ENCODE data around the gene PRKRIP1.

Gene PRKRIP1

DNA sequence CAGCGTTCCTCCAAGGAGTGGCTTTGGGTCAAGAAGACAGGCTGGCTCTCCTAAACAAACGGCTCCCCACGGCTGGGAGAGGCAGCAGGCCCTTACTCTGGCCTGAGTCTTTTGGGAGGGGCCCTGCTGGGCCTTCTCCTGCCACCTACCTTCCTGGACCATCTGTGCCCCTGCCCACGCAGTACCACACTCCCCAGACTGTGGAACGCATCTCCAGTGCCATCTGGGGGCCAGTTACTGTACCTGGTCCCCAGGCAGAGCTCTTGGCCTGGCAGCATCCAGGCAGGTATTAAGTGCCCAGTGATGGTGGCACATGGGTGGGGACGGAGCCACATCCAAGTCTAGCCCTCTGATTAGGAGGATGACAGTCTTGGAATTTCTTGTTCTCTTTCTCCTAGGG lies 54.1 kb downstream of the PRKRIP1 start:
- no peaks in the 10 kb centered on the region for H3K9me2 ChIP-seq (replicated peaks; ENCODE audit: insufficient read depth, low read length)
- H3K36me3 ChIP-seq (ENCODE audit: low read length) = peaks cover 15% of the 10 kb centered on the region; the same call in 1 of the 2 replicates
- H3K9ac ChIP-seq (ENCODE audit: low read length) = no peak overlapping the region
- H2AFZ ChIP-seq (ENCODE audit: low read depth, low read length, severe bottlenecking) = no peak overlapping the region
- H3F3A ChIP-seq (ENCODE audit: insufficient read depth) = peaks cover 11% of the 10 kb centered on the region
- no peaks in the 10 kb centered on the region for H3K9me3 ChIP-seq (ENCODE audit: insufficient read depth, low read length)
- H3K27me3 ChIP-seq (ENCODE audit: low read length) = no peaks in the 10 kb centered on the region
- H3K4me3 ChIP-seq (ENCODE audit: insufficient read depth, low read length, poor library complexity, severe bottlenecking) = no peak overlapping the region
- TF ChIP-seq EZH2phosphoT487 (conservative IDR thresholded peaks at IDR 0.05; ENCODE audit: low read length) = no peak
- TF ChIP-seq, protein P1, sequence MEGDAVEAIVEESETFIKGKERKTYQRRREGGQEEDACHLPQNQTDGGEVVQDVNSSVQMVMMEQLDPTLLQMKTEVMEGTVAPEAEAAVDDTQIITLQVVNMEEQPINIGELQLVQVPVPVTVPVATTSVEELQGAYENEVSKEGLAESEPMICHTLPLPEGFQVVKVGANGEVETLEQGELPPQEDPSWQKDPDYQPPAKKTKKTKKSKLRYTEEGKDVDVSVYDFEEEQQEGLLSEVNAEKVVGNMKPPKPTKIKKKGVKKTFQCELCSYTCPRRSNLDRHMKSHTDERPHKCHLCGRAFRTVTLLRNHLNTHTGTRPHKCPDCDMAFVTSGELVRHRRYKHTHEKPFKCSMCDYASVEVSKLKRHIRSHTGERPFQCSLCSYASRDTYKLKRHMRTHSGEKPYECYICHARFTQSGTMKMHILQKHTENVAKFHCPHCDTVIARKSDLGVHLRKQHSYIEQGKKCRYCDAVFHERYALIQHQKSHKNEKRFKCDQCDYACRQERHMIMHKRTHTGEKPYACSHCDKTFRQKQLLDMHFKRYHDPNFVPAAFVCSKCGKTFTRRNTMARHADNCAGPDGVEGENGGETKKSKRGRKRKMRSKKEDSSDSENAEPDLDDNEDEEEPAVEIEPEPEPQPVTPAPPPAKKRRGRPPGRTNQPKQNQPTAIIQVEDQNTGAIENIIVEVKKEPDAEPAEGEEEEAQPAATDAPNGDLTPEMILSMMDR (IDR thresholded peaks at IDR 0.05; ENCODE audit: insufficient read depth, low read length, poor library complexity, severe bottlenecking) = peak; percentile 88
- H4K20me1 ChIP-seq (ENCODE audit: low read depth, low read length) = no peaks in the 10 kb centered on the region
- H3K27ac ChIP-seq (ENCODE audit: low read depth, low read length) = 0 out of 2 replicates have a peak overlapping the region, but pooled peaks have one; percentile 27
- H3K4me2 ChIP-seq (ENCODE audit: low read depth, low read length, poor library complexity, severe bottlenecking) = no peak overlapping the region
- no peaks in the 10 kb centered on the region for H3K79me2 ChIP-seq (ENCODE audit: insufficient read depth, low read length)

DNA sequence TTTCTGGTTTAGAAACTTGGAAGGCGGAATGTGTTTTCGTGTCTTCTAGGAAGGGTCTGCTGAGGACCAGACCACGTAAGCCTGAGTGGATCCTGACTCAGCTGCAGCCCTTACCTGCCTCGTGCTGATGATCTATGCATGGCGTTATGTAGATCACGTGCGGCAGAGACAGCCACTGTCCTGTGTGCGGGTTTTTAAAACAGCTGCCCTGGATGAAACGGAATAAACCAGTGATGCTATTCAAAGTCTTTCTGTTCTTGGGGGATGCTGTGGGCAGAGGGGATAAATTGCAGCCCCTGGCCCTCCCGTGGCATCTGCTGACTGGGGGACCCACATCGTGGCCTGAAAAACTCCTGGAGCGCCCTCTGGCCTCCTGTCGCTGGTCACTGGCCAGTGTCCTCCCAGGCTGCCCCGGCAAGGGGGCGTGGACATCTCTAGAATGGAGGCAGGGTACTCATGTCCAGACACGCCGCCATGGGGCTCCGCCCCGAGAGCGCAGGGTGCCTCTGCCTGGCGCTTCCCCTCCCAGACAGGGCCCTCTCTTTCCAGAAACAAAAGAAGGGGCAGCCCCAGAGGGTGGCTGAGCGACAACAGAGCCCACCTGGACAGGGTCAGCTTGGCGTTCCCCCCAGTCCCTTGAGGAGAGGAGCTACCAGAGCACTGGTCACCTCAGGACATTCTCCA lies 55.4 kb downstream of the PRKRIP1 start:
- Histone ChIP-seq H4K20me1 (ENCODE audit: low read depth, low read length) (no peaks in the 10 kb centered on the region), H3K27ac (ENCODE audit: low read depth, low read length) (no peak overlapping the region), H3K9me2 (replicated peaks; ENCODE audit: insufficient read depth, low read length) (no peaks in the 10 kb centered on the region), H3F3A (ENCODE audit: insufficient read depth) (peaks cover 5% of the 10 kb centered on the region; the same call in 1 of the 2 replicates), H3K9ac (ENCODE audit: low read length) (no peak overlapping the region), H3K9me3 (ENCODE audit: insufficient read depth, low read length) (no peaks in the 10 kb centered on the region), H3K4me2 (ENCODE audit: low read depth, low read length, poor library complexity, severe bottlenecking) (no peak overlapping the region), H3K4me3 (ENCODE audit: insufficient read depth, low read length, poor library complexity, severe bottlenecking) (no peak overlapping the region), H2AFZ (ENCODE audit: low read depth, low read length, severe bottlenecking) (no peak overlapping the region), H3K27me3 (ENCODE audit: low read length) (no peaks in the 10 kb centered on the region), H3K79me2 (ENCODE audit: insufficient read depth, low read length) (no peaks in the 10 kb centered on the region), H3K36me3 (ENCODE audit: low read length) (peaks cover 6% of the 10 kb centered on the region; the same call in 1 of the 2 replicates)
- no peak for TF ChIP-seq EZH2phosphoT487 (conservative IDR thresholded peaks at IDR 0.05; ENCODE audit: low read length)
- TF ChIP-seq, protein P1 (IDR thresholded peaks at IDR 0.05; ENCODE audit: insufficient read depth, low read length, poor library complexity, severe bottlenecking) = no peak

DNA sequence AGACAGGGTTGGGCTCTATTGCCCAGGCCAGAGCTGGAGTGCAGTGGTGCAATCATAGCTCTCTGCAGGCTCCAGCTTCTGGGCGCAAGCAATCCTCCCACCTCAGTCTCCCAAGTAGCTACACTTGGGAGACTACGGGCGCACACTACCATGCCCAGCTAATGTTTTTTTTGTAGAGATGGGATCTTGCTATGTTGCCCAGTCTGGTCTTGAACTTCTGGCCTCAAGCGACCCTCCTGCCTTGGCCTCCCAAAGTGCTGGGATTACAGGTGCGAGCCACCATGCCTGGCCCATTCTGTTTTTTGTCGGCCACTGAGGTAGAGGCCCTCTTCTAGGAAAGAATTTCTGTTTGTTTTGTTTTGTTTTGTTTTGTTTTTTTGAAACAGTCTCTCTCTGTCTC lies 56.3 kb downstream of the PRKRIP1 start:
- Histone ChIP-seq H3K9me3 (ENCODE audit: insufficient read depth, low read length) (no peaks in the 10 kb centered on the region), H3K79me2 (ENCODE audit: insufficient read depth, low read length) (no peaks in the 10 kb centered on the region), H3K4me2 (ENCODE audit: low read depth, low read length, poor library complexity, severe bottlenecking) (no peak overlapping the region), H3K27me3 (ENCODE audit: low read length) (no peaks in the 10 kb centered on the region), H4K20me1 (ENCODE audit: low read depth, low read length) (no peaks in the 10 kb centered on the region), H3K36me3 (ENCODE audit: low read length) (no peaks in the 10 kb centered on the region), H2AFZ (ENCODE audit: low read depth, low read length, severe bottlenecking) (no peak overlapping the region), H3K27ac (ENCODE audit: low read depth, low read length) (no peak overlapping the region), H3K4me3 (ENCODE audit: insufficient read depth, low read length, poor library complexity, severe bottlenecking) (no peak overlapping the region), H3K9ac (ENCODE audit: low read length) (no peak overlapping the region), H3K9me2 (replicated peaks; ENCODE audit: insufficient read depth, low read length) (no peaks in the 10 kb centered on the region), H3F3A (ENCODE audit: insufficient read depth) (peaks cover 5% of the 10 kb centered on the region; the same call in 1 of the 2 replicates)
- no peak for TF ChIP-seq EZH2phosphoT487 (conservative IDR thresholded peaks at IDR 0.05; ENCODE audit: low read length)
- TF ChIP-seq, protein P1 (IDR thresholded peaks at IDR 0.05; ENCODE audit: insufficient read depth, low read length, poor library complexity, severe bottlenecking) = no peak

Data from SU-DHL-6 (cell line).